Measurements from ENCODE around the gene ZRANB2. TPM values are rescaled to one million over a fixed set of nuclear protein-coding genes. Genes with fewer than 3 reads are reported as not detected.

Gene ZRANB2, protein sequence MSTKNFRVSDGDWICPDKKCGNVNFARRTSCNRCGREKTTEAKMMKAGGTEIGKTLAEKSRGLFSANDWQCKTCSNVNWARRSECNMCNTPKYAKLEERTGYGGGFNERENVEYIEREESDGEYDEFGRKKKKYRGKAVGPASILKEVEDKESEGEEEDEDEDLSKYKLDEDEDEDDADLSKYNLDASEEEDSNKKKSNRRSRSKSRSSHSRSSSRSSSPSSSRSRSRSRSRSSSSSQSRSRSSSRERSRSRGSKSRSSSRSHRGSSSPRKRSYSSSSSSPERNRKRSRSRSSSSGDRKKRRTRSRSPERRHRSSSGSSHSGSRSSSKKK
- total RNA-seq = 33.7 and 51.6 TPM in 2 replicates

DNA sequence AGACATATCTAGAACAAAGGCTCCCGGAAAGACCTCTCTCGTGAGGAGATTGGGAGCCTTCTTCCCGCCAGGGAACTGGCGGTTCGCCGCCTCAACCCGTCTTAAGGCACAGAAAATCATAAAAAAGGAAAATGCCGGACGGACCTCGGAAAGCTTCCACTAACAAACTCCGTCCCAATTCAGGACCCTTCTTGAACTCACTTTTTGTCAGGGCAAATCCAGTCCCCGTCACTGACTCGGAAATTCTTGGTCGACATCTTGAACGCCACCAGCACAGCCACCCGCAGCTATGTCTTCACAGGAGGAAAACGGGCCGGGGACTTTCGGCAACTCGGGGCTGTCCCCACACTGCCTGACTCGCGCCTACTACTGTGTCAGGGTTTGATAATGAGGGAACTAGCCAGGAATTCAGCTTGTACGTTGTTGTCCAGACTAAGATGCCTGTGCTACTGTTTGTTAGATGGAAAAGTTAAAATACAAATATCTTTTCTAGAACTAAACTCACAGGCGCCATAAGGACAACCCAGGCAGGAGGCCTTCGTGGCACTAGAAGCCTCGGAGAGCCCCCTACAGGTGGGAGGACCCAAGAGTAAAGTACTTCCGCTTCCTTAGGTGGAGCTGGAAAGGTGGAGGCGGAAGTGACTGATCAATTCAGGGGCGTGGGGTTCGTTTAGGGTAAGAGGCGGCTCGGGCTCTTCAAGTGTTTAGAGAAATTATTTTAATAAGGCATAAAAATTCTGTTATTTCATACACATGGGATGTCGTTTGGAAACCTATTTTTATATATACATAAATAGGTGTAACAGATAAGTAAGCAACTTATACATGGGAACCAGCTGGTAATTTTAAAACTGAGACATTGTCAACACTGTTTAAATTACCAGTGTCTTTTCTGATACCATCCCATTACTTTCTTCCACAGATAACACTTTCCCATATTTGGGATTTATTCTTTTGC is at the start of gene ZRANB2:
Gene ZRANB2, minus strand, starts transcription at position 297 of the 958 bp plus-strand sequence. Its CDS starts 40 bp downstream, at position 257.

DNA sequence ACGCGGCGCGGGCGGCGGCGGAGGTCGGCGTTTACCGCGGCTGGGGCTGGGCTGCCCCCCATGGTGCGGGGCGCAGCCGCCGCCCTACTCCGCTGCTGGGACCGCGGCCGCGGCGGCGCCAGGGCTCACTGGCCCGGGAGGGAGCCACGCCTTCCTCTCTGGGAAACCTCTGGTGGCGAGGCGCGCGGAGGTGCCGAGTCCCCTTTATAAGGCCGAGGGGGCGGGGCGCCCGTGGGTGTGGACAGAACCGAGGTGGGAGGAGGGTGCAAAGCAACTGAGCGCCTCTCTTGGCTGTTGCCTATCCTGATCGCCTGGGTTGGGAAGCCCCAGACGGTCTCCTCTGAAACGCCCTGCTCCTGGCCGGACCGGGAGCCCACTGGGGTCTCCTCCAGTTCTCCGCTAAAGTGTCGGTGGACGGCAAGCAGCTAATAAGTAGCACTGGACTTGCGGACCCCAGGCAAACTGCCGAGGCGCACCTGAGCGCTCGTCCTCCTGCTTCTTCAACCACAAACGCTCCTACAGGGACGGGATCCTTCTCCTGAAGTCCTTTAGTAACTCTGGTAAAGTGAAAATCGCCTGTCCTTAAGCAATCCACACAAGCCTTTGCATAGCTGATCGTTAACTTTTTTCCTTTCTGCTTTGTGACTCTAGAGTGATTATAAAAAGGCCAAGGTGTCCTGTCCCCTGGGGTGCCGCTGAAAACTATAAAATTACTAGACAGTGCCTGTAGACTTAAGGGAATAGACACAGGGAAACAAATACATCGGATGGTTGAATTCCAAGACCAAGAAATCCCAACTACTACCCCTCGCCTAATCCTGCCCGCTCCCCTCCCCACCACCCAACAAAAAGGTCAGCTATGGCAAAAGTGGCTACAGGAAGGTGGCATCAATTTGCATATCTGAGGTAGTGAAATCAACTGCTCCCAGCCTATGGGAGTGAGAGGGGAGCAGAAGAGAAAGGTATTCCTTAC is 32.9 kb downstream of the ZRANB2 start, which contains the start of gene PTGER3:
Gene PTGER3, minus strand, starts transcription at position 182 of the 973 bp plus-strand sequence. CDS start 239 bp downstream, outside the sequence.

Other genes starting within 250 kb of the ZRANB2 start
- 3.9 and 27.5 TPM in 2 replicates for gene PTGER3, start 33.2 kb downstream of the ZRANB2 start, total RNA-seq